AG04450 (cell line): ENCODE results near the gene KREMEN1. TPM values are rescaled to one million over a fixed set of nuclear protein-coding genes. Genes with fewer than 3 reads are reported as not detected.

Source experiments
- CTCF ChIA-PET: fragments of 300-600, 350-600 bp; formaldehyde crosslinking; extraction: SDS; loops from one replicate; lab custom pipeline; 2022; ENCODE audit warnings: antibody characterized with exemption, inconsistent platforms; lab: Charles Lee
- POLR2A ChIA-PET: fragments of 350-600 bp; formaldehyde crosslinking; extraction: SDS; loops from one replicate; lab custom pipeline; 2021; ENCODE audit warnings: antibody characterized with exemption, inconsistent platforms; lab: Yijun Ruan, JAX
- DNase-seq: peaks from one replicate; pipeline ENCODE4 v3.0.0-alpha.2; 2011; ENCODE audit warnings: low read depth, low spot score
- H3K27ac ChIP-seq: one replicate; pipeline ENCODE4 v1.5.1; 2012; ENCODE audit warnings: low read depth, low read length, control low read depth
- H3K27me3 ChIP-seq: one replicate; pipeline ENCODE4 v1.6.0; 2012; ENCODE audit warnings: low read length; ENCODE audit not compliant: control insufficient read depth, insufficient read depth
- H3K4me3 ChIP-seq: 2 replicates; pipeline ENCODE4 v1.5.1; 2011; ENCODE audit warnings: mild to moderate bottlenecking, low read depth, low read length, control low read depth
- H3K9me3 ChIP-seq: 2 replicates; pipeline ENCODE4 v1.5.1; 2012; ENCODE audit warnings: low read length; ENCODE audit not compliant: control insufficient read depth, insufficient read depth
- polyA plus RNA-seq: library from polyadenylated mRNA; depleted of rRNA; stranded (reverse); fragments of >200 nt; gene quantifications from 2 replicates; pipeline ENCODE4 v1.2.3, GENCODE V29; 2011
- TF ChIP-seq, protein P1 (sequence below): IDR thresholded peaks from 2 replicates; pipeline ENCODE4 v1.5.1; 2011; ENCODE audit warnings: low read depth, low read length, control low read depth, inconsistent platforms

Gene KREMEN1
- polyA plus RNA-seq, 1 experiment: 5.9 TPM

DNA sequence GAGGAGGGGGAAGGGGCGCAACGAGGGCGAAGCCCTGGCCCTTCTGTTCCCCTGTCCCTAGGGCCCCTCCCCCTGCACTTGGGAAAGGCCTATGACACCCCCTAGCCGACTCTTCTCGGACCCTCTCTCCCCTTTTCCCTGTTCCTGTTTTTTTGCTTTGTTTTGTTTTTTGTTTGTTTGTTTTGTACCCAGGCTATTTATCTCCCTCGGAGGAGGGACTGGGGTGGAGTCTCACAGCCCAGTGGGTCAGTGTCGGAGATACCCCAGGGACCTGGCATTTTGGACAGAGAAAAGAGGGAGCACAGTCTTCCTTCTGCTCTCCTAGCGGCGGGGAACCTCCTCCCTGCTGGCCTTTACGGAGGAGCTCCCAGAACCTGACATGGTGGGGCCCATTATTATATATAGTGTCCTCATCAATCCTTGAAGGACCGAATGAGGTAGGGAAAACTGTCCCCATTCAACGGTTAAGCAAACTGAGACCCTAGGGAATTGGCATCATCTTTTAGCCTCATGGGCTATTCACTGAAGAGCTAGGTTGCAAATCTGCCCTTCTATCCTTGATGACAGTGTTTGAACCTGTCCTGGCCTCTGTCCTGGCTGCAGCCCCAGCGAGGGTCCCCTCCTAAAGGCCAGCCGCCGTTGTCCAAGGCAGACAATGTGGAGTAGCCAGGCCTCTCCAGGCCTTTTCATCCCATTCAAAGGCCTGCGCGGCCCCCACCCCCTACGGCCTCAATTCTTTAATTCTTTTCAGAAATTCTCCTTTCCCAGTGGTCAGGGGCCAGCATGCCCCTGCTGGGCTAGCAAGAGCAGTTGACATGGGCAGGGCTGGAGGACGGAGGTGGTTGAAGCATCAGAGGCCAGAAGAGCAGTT, 133.8 kb downstream of the KREMEN1 start:
- Histone ChIP-seq H3K4me3 (peak overlapping the region; percentile 63), H3K27me3 (peaks cover 25% of the 10 kb centered on the region), H3K27ac (no peak overlapping the region), H3K9me3 (no peaks in the 10 kb centered on the region; the same call in 1 of the 2 replicates)
- TF ChIP-seq, protein P1, sequence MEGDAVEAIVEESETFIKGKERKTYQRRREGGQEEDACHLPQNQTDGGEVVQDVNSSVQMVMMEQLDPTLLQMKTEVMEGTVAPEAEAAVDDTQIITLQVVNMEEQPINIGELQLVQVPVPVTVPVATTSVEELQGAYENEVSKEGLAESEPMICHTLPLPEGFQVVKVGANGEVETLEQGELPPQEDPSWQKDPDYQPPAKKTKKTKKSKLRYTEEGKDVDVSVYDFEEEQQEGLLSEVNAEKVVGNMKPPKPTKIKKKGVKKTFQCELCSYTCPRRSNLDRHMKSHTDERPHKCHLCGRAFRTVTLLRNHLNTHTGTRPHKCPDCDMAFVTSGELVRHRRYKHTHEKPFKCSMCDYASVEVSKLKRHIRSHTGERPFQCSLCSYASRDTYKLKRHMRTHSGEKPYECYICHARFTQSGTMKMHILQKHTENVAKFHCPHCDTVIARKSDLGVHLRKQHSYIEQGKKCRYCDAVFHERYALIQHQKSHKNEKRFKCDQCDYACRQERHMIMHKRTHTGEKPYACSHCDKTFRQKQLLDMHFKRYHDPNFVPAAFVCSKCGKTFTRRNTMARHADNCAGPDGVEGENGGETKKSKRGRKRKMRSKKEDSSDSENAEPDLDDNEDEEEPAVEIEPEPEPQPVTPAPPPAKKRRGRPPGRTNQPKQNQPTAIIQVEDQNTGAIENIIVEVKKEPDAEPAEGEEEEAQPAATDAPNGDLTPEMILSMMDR: no peak
- ChIA-PET CTCF (interaction anchor here (0.5 to 1.9 kb wide), 3 partner anchors 39 to 129 kb away, joined by 3 to 7 read pairs (median 7); no protein-coding TSS in a partner anchor), POLR2A (interaction anchor here (0.6 kb wide), 1 partner anchor 62 kb away, joined by 3 read pairs; no protein-coding TSS in a partner anchor)
- DNase-seq: no peak

- no peak for DNase-seq
- Histone ChIP-seq H3K9me3 (no peaks in the 10 kb centered on the region; the same call in 1 of the 2 replicates), H3K27me3 (peaks cover 27% of the 10 kb centered on the region), H3K4me3 (no peak overlapping the region), H3K27ac (no peak overlapping the region)
- POLR2A ChIA-PET: no interaction called here
- TF ChIP-seq, protein P1: no peak
- CTCF ChIA-PET: interaction anchor here (1.8 kb wide), 1 partner anchor 38 kb away, joined by 7 read pairs; no protein-coding TSS in a partner anchor
These were observed 134.4 kb downstream of the KREMEN1 start for GRCh38 chr22:29207243-29207550.

DNA sequence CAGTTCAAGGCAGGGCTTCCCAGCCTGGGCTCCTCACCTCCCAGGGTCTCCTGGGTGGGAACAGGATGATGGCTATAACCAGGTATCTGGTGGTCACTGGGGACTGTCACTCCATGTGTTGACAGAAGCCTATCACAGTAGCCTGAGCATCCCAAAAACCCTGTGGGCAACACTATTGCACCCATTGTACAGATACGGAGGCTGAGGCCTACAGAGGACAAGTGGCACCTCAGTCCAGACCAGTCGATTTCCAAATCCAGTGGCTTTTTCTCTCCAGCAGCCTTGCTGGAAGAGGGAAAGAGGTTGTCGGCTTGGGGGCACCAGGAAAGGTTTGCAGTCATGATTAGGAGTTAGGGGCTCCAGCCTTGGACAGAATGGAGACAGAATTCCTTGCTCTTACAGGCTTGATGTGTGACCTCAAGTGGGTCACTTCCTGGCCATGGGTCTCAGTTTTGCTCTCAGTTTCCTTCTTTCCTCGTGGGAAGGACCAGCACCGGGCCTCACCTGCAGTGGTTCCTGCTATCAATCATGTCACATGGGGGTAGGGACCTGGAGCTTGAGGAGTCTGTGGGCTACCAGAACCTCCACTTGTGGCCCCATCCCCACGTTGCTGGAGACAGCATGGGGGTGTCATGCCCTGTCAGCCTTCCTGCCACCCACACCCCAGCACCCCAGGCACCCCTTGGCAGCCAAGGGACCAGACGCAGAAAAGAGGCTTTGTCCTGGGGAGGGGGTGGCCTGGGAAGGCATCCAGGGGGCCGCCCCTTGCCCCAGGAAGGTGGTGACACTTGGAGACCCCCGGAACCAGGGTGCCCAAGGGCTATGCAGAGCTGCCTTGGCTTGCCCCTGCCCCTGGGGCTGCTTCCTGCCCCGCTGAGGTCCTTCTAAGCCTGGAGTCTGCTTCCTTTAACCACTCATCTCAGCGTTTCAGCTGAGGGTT, 135.0 kb downstream of the KREMEN1 start:
- Histone ChIP-seq H3K9me3 (no peaks in the 10 kb centered on the region; the same call in 1 of the 2 replicates), H3K27me3 (peaks cover 29% of the 10 kb centered on the region), H3K4me3 (no peak overlapping the region), H3K27ac (no peak overlapping the region)
- CTCF ChIA-PET: interaction anchor here (1.8 kb wide), 1 partner anchor 38 kb away, joined by 7 read pairs; no protein-coding TSS in a partner anchor
- TF ChIP-seq, protein P1: no peak
- DNase-seq: no peak
- POLR2A ChIA-PET: no interaction called here

- H3K27me3 ChIP-seq: peaks cover 31% of the 10 kb centered on the region
- no peak overlapping the region for H3K4me3 ChIP-seq
- no peak overlapping the region for H3K27ac ChIP-seq
- H3K9me3 ChIP-seq: no peaks in the 10 kb centered on the region; the same call in 1 of the 2 replicates
- DNase-seq: no peak
- POLR2A ChIA-PET: no interaction called here
- TF ChIP-seq, protein P1: peak; percentile 4; the same call in 1 of the 2 replicates
- CTCF ChIA-PET: no interaction called here
These were observed 135.6 kb downstream of the KREMEN1 start for GRCh38 chr22:29208502-29208862.
